ENCODE measurements around the gene NAIF1. TPM values are rescaled to one million over a fixed set of nuclear protein-coding genes. Genes with fewer than 3 reads are reported as not detected.

Gene NAIF1
- total RNA-seq, 2 experiments from 2014 or later: 8.6 to 14.9 TPM

GRCh38 chr9:128104171-128104618, 37.1 kb upstream of the NAIF1 start:
- no peak for DNase-seq (ENCODE audit: low spot score)
- no peaks in the 10 kb centered on the region for H3K79me2 ChIP-seq (ENCODE audit: insufficient read depth, low read depth, low read length)
- H3K36me3 ChIP-seq (ENCODE audit: insufficient read depth, low read length): peaks cover 82% of the 10 kb centered on the region
- no peaks in the 10 kb centered on the region; the same call in 1 of the 2 replicates for H4K20me1 ChIP-seq (ENCODE audit: insufficient read depth, low read length)
- H2AFZ ChIP-seq (ENCODE audit: low read length): no peak overlapping the region
- no peaks in the 10 kb centered on the region for H3K9me2 ChIP-seq (ENCODE audit: insufficient read depth, low read length)
- H3K4me3 ChIP-seq (ENCODE audit: low read depth, low read length, poor library complexity, severe bottlenecking): no peak overlapping the region
- no peak overlapping the region for H3K4me2 ChIP-seq (ENCODE audit: low read length)
- H3K4me1 ChIP-seq (ENCODE audit: insufficient read depth, low read length, poor library complexity, severe bottlenecking): peaks cover 6% of the 10 kb centered on the region
- POLR2A ChIA-PET: no interaction called here
- intact Hi-C loops (cut with micrococcal nuclease; ENCODE audit: unreplicated experiment): no loop called here
- no peaks in the 10 kb centered on the region for H3K9me3 ChIP-seq (ENCODE audit: low read length)
- CTCF ChIA-PET (ENCODE audit: unreplicated experiment): no interaction called here
- TF ChIP-seq EZH2phosphoT487 (IDR thresholded peaks at IDR 0.05; ENCODE audit: borderline replicate concordance, low read depth, low read length): no peak
- TF ChIP-seq, protein P1, sequence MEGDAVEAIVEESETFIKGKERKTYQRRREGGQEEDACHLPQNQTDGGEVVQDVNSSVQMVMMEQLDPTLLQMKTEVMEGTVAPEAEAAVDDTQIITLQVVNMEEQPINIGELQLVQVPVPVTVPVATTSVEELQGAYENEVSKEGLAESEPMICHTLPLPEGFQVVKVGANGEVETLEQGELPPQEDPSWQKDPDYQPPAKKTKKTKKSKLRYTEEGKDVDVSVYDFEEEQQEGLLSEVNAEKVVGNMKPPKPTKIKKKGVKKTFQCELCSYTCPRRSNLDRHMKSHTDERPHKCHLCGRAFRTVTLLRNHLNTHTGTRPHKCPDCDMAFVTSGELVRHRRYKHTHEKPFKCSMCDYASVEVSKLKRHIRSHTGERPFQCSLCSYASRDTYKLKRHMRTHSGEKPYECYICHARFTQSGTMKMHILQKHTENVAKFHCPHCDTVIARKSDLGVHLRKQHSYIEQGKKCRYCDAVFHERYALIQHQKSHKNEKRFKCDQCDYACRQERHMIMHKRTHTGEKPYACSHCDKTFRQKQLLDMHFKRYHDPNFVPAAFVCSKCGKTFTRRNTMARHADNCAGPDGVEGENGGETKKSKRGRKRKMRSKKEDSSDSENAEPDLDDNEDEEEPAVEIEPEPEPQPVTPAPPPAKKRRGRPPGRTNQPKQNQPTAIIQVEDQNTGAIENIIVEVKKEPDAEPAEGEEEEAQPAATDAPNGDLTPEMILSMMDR (conservative IDR thresholded peaks at IDR 0.05; ENCODE audit: low read length): no peak
- H3K27ac ChIP-seq (ENCODE audit: low read depth, low read length, poor library complexity, severe bottlenecking): no peak overlapping the region
- BruUV-seq (replicated peaks): no TSS peak

DNA sequence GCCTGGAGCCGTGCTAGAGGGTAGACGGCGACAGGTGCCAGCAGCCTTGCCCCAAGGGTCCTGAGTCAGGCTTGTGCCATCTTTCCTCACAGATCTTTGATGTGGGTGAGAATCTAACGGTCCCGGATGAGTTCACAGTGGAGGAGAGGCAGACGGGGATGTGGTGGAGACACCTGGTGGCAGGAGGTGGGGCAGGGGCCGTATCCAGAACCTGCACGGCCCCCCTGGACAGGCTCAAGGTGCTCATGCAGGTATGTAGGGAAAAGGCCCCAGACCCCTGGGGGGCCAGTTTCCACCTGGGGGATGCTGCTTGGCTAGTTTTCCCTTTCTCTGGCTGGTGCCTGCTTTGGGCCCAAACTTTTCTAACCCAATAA, 36.5 kb upstream of the NAIF1 start:
- peaks cover 6% of the 10 kb centered on the region for H3K4me1 ChIP-seq (ENCODE audit: insufficient read depth, low read length, poor library complexity, severe bottlenecking)
- H4K20me1 ChIP-seq (ENCODE audit: insufficient read depth, low read length): no peaks in the 10 kb centered on the region; the same call in 1 of the 2 replicates
- no TSS peak for BruUV-seq (replicated peaks)
- peaks cover 76% of the 10 kb centered on the region for H3K36me3 ChIP-seq (ENCODE audit: insufficient read depth, low read length)
- H2AFZ ChIP-seq (ENCODE audit: low read length): no peak overlapping the region
- POLR2A ChIA-PET: no interaction called here
- intact Hi-C loops (cut with micrococcal nuclease; ENCODE audit: unreplicated experiment): no loop called here
- no peak overlapping the region for H3K4me3 ChIP-seq (ENCODE audit: low read depth, low read length, poor library complexity, severe bottlenecking)
- no peaks in the 10 kb centered on the region for H3K9me3 ChIP-seq (ENCODE audit: low read length)
- H3K4me2 ChIP-seq (ENCODE audit: low read length): no peak overlapping the region
- peak overlapping the region; percentile 8 for H3K27ac ChIP-seq (ENCODE audit: low read depth, low read length, poor library complexity, severe bottlenecking)
- CTCF ChIA-PET (ENCODE audit: unreplicated experiment): no interaction called here
- TF ChIP-seq, protein P1 (conservative IDR thresholded peaks at IDR 0.05; ENCODE audit: low read length): peak; percentile 74
- TF ChIP-seq EZH2phosphoT487 (IDR thresholded peaks at IDR 0.05; ENCODE audit: borderline replicate concordance, low read depth, low read length): no peak
- H3K9me2 ChIP-seq (ENCODE audit: insufficient read depth, low read length): no peaks in the 10 kb centered on the region
- no peaks in the 10 kb centered on the region for H3K79me2 ChIP-seq (ENCODE audit: insufficient read depth, low read depth, low read length)
- peak; percentile 47 for DNase-seq (ENCODE audit: low spot score)

- peak overlapping the region; percentile 8 for H3K27ac ChIP-seq (ENCODE audit: low read depth, low read length, poor library complexity, severe bottlenecking)
- H3K9me2 ChIP-seq (ENCODE audit: insufficient read depth, low read length): no peaks in the 10 kb centered on the region
- no TSS peak for BruUV-seq (replicated peaks)
- no peak overlapping the region for H2AFZ ChIP-seq (ENCODE audit: low read length)
- H3K36me3 ChIP-seq (ENCODE audit: insufficient read depth, low read length): peaks cover 71% of the 10 kb centered on the region
- no peak overlapping the region for H3K4me2 ChIP-seq (ENCODE audit: low read length)
- DNase-seq (ENCODE audit: low spot score): no peak
- TF ChIP-seq, protein P1 (conservative IDR thresholded peaks at IDR 0.05; ENCODE audit: low read length): no peak
- TF ChIP-seq EZH2phosphoT487 (IDR thresholded peaks at IDR 0.05; ENCODE audit: borderline replicate concordance, low read depth, low read length): no peak
- no peaks in the 10 kb centered on the region; the same call in 1 of the 2 replicates for H4K20me1 ChIP-seq (ENCODE audit: insufficient read depth, low read length)
- H3K4me1 ChIP-seq (ENCODE audit: insufficient read depth, low read length, poor library complexity, severe bottlenecking): peaks cover 6% of the 10 kb centered on the region
- H3K9me3 ChIP-seq (ENCODE audit: low read length): no peaks in the 10 kb centered on the region
- ChIA-PET CTCF (ENCODE audit: unreplicated experiment) (no interaction called here), POLR2A (no interaction called here)
- no peaks in the 10 kb centered on the region; the same call in 1 of the 2 replicates for H3K79me2 ChIP-seq (ENCODE audit: insufficient read depth, low read depth, low read length)
- no peak overlapping the region for H3K4me3 ChIP-seq (ENCODE audit: low read depth, low read length, poor library complexity, severe bottlenecking)
- intact Hi-C loops (cut with micrococcal nuclease; ENCODE audit: unreplicated experiment): no loop called here
Measured at GRCh38 chr9:128102861-128103588, 35.9 kb upstream of the NAIF1 start.
